DMS153 (cell line): ENCODE results near the gene PHF1.

Experiments used
- DNase-seq: peaks from one replicate; lab custom pipeline; 2025; lab: John Stamatoyannopoulos, UW

Gene PHF1

GRCh38 chr6:33417903-33418689 lies 7.3 kb downstream of the PHF1 start, which contains the start of gene CUTA:
Gene CUTA (minus strand): TSS chr6:33418107. CDS start chr6:33418000, 107 bp downstream.
- peak; percentile 100 for DNase-seq

GRCh38 chr6:33418690-33419291 lies 8.0 kb downstream of the PHF1 start:
- DNase-seq, result no peak

GRCh38 chr6:33419580-33420490 lies 9.0 kb downstream of the PHF1 start, which contains the start of gene SYNGAP1:
Gene SYNGAP1 (plus strand): TSS chr6:33420065. CDS start chr6:33420265, 200 bp downstream.
- no peak for DNase-seq

- no peak for DNase-seq
Measured at GRCh38 chr6:33420491-33421343, 9.9 kb downstream of the PHF1 start.

- no peak for DNase-seq
Measured at GRCh38 chr6:33421344-33421643, 10.5 kb downstream of the PHF1 start.

GRCh38 chr6:33423777-33424176 lies 13.0 kb downstream of the PHF1 start:
- DNase-seq, result no peak

- DNase-seq, result no peak
Measured at GRCh38 chr6:33424855-33425667, 14.2 kb downstream of the PHF1 start.

- peak; percentile 29 for DNase-seq
Measured at GRCh38 chr6:33425668-33426577, 15.1 kb downstream of the PHF1 start.

- DNase-seq, result no peak
Measured at GRCh38 chr6:33426590-33427511, 16.0 kb downstream of the PHF1 start.

GRCh38 chr6:33427585-33428223 lies 16.9 kb downstream of the PHF1 start:
- DNase-seq, result no peak

- DNase-seq, result no peak
Measured at GRCh38 chr6:33428224-33428965, 17.6 kb downstream of the PHF1 start.

- no peak for DNase-seq
Measured at GRCh38 chr6:33428966-33429749, 18.3 kb downstream of the PHF1 start.

GRCh38 chr6:33429750-33430052 lies 18.9 kb downstream of the PHF1 start:
- no peak for DNase-seq

GRCh38 chr6:33430334-33430733 lies 19.5 kb downstream of the PHF1 start:
- no peak for DNase-seq

GRCh38 chr6:33430991-33431879 lies 20.4 kb downstream of the PHF1 start:
- no peak for DNase-seq
